GM19023 (cell line): ENCODE measurements around the gene GMCL1.
"Not testable (repeated sequence)": the region's sequence is repeated elsewhere in the genome, so short reads cannot be mapped to it uniquely, and the experiment has no call there.

Source experiments
- ATAC-seq: cut with Tn5 transposase; IDR thresholded peaks from one replicate; pipeline ENCODE4 v1.9.1; 2021; ENCODE audit warnings: mild to moderate bottlenecking, moderate library complexity; ENCODE audit not compliant: unreplicated experiment

GMCL1 gene

GRCh38 chr2:69847068-69847828 lies 17.8 kb downstream of the GMCL1 start:
- ATAC-seq = no peak

GRCh38 chr2:69848186-69848790 lies 18.8 kb downstream of the GMCL1 start:
- ATAC-seq = no peak

- ATAC-seq = no peak
These were observed 28.8 kb downstream of the GMCL1 start for GRCh38 chr2:69858261-69858660.

- ATAC-seq = no peak
These were observed 33.8 kb downstream of the GMCL1 start for GRCh38 chr2:69863298-69863697.

GRCh38 chr2:69888451-69888850 lies 59.0 kb downstream of the GMCL1 start:
- no peak for ATAC-seq

- ATAC-seq = no peak
These were observed 59.8 kb downstream of the GMCL1 start for GRCh38 chr2:69889302-69889701.

- no peak for ATAC-seq
These were observed 61.4 kb downstream of the GMCL1 start for GRCh38 chr2:69890881-69891280.

GRCh38 chr2:69892838-69893424 lies 63.5 kb downstream of the GMCL1 start:
- ATAC-seq = not testable (repeated sequence)

GRCh38 chr2:69893684-69894551 lies 64.5 kb downstream of the GMCL1 start, which contains the start of gene SNRNP27:
SNRNP27 (plus strand) TSS chr2:69893956; CDS start chr2:69893985, 29 bp downstream.
- peak; percentile 80 for ATAC-seq

GRCh38 chr2:69894737-69895136 lies 65.3 kb downstream of the GMCL1 start:
- ATAC-seq = not testable (repeated sequence)

GRCh38 chr2:69902213-69902922 lies 72.9 kb downstream of the GMCL1 start:
- ATAC-seq = no peak

- no peak for ATAC-seq
These were observed 77.8 kb downstream of the GMCL1 start for GRCh38 chr2:69907216-69907615.

- no peak for ATAC-seq
These were observed 82.6 kb downstream of the GMCL1 start for GRCh38 chr2:69911985-69912563.

GRCh38 chr2:69914164-69914949 lies 84.9 kb downstream of the GMCL1 start:
- peak; percentile 89 for ATAC-seq

- ATAC-seq = peak; percentile 82
These were observed 85.8 kb downstream of the GMCL1 start, which contains the start of gene MXD1 for GRCh38 chr2:69914950-69915945. MXD1 (plus strand) TSS chr2:69915109; CDS start chr2:69915331, 222 bp downstream.

- ATAC-seq = no peak
These were observed 86.6 kb downstream of the GMCL1 start for GRCh38 chr2:69916106-69916505.

- ATAC-seq = no peak
These were observed 88.4 kb downstream of the GMCL1 start for GRCh38 chr2:69917852-69918251.

- no peak for ATAC-seq
These were observed 88.9 kb downstream of the GMCL1 start for GRCh38 chr2:69918401-69918800.
